KOPT-K1 (cell line): Measurements from ENCODE around the gene PIGV.

ENCODE experiments used
- H3K27ac ChIP-seq: fragments of 200-600 bp; sonication (generic); 2 replicates; pipeline ENCODE4 v1.5.1; 2016; ENCODE audit warnings: antibody characterized with exemption, mild to moderate bottlenecking, low read depth, low read length; ENCODE audit not compliant: poor library complexity, severe bottlenecking
- H3K36me3 ChIP-seq: fragments of 200-600 bp; sonication (generic); 2 replicates; pipeline ENCODE4 v1.5.1; 2017; ENCODE audit warnings: antibody characterized with exemption, mild to moderate bottlenecking, low read length, moderate library complexity; ENCODE audit not compliant: insufficient read depth
- H3K9me3 ChIP-seq: fragments of 200-600 bp; sonication (generic); 2 replicates; pipeline ENCODE4 v1.5.1; 2017; ENCODE audit warnings: antibody characterized with exemption, low read length, mild to moderate bottlenecking; ENCODE audit not compliant: insufficient read depth, poor library complexity, severe bottlenecking

The PIGV gene

GRCh38 chr1:26787706-26788514, at the start of gene PIGV:
TSS of gene PIGV (plus strand) at chr1:26787950. CDS start at chr1:26790816, 2,866 bp downstream.
- Histone ChIP-seq H3K36me3 (peaks cover 14% of the 10 kb centered on the region), H3K27ac (peak within 1 kb of the TSS; percentile 98), H3K9me3 (no peaks in the 10 kb centered on the region)

GRCh38 chr1:26739329-26739914, 48.3 kb upstream of the PIGV start:
- peak overlapping the region; percentile 26 for H3K27ac ChIP-seq
- H3K36me3 ChIP-seq: peaks cover 94% of the 10 kb centered on the region
- H3K9me3 ChIP-seq: no peaks in the 10 kb centered on the region

GRCh38 chr1:26740023-26740634, 47.6 kb upstream of the PIGV start:
- Histone ChIP-seq H3K27ac (peak overlapping the region; percentile 26), H3K36me3 (peaks cover 94% of the 10 kb centered on the region)

GRCh38 chr1:26740952-26741351, 46.8 kb upstream of the PIGV start:
- Histone ChIP-seq H3K9me3 (no peaks in the 10 kb centered on the region), H3K27ac (no peak overlapping the region), H3K36me3 (peaks cover 94% of the 10 kb centered on the region)

More at GRCh38 chr1:26740023-26740634, 47.6 kb upstream of the PIGV start:
- no peaks in the 10 kb centered on the region for H3K9me3 ChIP-seq

- Histone ChIP-seq H3K36me3 (peaks cover 95% of the 10 kb centered on the region), H3K27ac (peak overlapping the region; percentile 70), H3K9me3 (no peaks in the 10 kb centered on the region)
These were observed 44.2 kb upstream of the PIGV start for GRCh38 chr1:26743426-26744059.

GRCh38 chr1:26744075-26744959, 43.4 kb upstream of the PIGV start:
- H3K27ac ChIP-seq: peak overlapping the region; percentile 70
- H3K36me3 ChIP-seq: peaks cover 93% of the 10 kb centered on the region
- no peaks in the 10 kb centered on the region for H3K9me3 ChIP-seq

- Histone ChIP-seq H3K9me3 (no peaks in the 10 kb centered on the region), H3K36me3 (peaks cover 93% of the 10 kb centered on the region), H3K27ac (peak overlapping the region; percentile 70)
These were observed 42.6 kb upstream of the PIGV start for GRCh38 chr1:26745191-26745590.

GRCh38 chr1:26747048-26747447, 40.7 kb upstream of the PIGV start:
- no peak overlapping the region for H3K27ac ChIP-seq

GRCh38 chr1:26748351-26748750, 39.4 kb upstream of the PIGV start:
- Histone ChIP-seq H3K9me3 (no peaks in the 10 kb centered on the region), H3K27ac (no peak overlapping the region), H3K36me3 (peaks cover 93% of the 10 kb centered on the region)

More at GRCh38 chr1:26747048-26747447, 40.7 kb upstream of the PIGV start:
- peaks cover 93% of the 10 kb centered on the region for H3K36me3 ChIP-seq
- H3K9me3 ChIP-seq: no peaks in the 10 kb centered on the region

GRCh38 chr1:26749458-26749857, 38.3 kb upstream of the PIGV start:
- H3K36me3 ChIP-seq: peaks cover 97% of the 10 kb centered on the region
- no peaks in the 10 kb centered on the region for H3K9me3 ChIP-seq
- H3K27ac ChIP-seq: no peak overlapping the region

GRCh38 chr1:26750428-26750827, 37.3 kb upstream of the PIGV start:
- Histone ChIP-seq H3K36me3 (peaks cover 97% of the 10 kb centered on the region), H3K27ac (no peak overlapping the region), H3K9me3 (no peaks in the 10 kb centered on the region)

- Histone ChIP-seq H3K9me3 (no peaks in the 10 kb centered on the region), H3K36me3 (peaks cover 97% of the 10 kb centered on the region), H3K27ac (no peak overlapping the region)
These were observed 35.2 kb upstream of the PIGV start for GRCh38 chr1:26752519-26752918.

- no peak overlapping the region for H3K27ac ChIP-seq
- no peaks in the 10 kb centered on the region for H3K9me3 ChIP-seq
- H3K36me3 ChIP-seq: peaks cover 100% of the 10 kb centered on the region
These were observed 33.5 kb upstream of the PIGV start for GRCh38 chr1:26754086-26754874.

- Histone ChIP-seq H3K9me3 (no peaks in the 10 kb centered on the region), H3K27ac (no peak overlapping the region), H3K36me3 (peaks cover 100% of the 10 kb centered on the region)
These were observed 29.4 kb upstream of the PIGV start for GRCh38 chr1:26758358-26758757.
